ENCODE data around the gene ELAVL2. TPM values are rescaled to one million over a fixed set of nuclear protein-coding genes. Genes with fewer than 3 reads are reported as not detected.
"Not testable (repeated sequence)": the region's sequence is repeated elsewhere in the genome, so short reads cannot be mapped to it uniquely, and the experiment has no call there.

ELAVL2 gene
- total RNA-seq, 1 experiment from 2014 or later, result 35.9 TPM

DNA sequence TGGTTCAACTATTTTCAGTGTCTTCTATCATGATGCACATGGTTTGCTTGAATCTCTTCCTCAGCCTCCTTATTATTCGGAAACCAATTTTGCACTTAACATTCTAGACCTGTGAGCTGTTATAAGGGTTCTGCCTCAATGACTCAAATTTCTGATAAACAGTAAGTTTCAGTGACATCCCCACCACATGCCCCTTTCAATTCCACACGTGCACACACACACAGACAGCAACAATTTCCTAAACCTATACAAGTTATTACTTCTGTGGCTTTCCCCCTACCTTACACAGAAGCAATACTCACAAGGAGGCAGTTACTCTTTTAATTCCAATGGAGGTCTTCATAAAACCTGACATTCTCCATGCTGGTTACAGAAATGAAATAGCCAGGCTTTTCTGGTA, 102.4 kb downstream of the ELAVL2 start (continued):
- TF ChIP-seq, protein P1, sequence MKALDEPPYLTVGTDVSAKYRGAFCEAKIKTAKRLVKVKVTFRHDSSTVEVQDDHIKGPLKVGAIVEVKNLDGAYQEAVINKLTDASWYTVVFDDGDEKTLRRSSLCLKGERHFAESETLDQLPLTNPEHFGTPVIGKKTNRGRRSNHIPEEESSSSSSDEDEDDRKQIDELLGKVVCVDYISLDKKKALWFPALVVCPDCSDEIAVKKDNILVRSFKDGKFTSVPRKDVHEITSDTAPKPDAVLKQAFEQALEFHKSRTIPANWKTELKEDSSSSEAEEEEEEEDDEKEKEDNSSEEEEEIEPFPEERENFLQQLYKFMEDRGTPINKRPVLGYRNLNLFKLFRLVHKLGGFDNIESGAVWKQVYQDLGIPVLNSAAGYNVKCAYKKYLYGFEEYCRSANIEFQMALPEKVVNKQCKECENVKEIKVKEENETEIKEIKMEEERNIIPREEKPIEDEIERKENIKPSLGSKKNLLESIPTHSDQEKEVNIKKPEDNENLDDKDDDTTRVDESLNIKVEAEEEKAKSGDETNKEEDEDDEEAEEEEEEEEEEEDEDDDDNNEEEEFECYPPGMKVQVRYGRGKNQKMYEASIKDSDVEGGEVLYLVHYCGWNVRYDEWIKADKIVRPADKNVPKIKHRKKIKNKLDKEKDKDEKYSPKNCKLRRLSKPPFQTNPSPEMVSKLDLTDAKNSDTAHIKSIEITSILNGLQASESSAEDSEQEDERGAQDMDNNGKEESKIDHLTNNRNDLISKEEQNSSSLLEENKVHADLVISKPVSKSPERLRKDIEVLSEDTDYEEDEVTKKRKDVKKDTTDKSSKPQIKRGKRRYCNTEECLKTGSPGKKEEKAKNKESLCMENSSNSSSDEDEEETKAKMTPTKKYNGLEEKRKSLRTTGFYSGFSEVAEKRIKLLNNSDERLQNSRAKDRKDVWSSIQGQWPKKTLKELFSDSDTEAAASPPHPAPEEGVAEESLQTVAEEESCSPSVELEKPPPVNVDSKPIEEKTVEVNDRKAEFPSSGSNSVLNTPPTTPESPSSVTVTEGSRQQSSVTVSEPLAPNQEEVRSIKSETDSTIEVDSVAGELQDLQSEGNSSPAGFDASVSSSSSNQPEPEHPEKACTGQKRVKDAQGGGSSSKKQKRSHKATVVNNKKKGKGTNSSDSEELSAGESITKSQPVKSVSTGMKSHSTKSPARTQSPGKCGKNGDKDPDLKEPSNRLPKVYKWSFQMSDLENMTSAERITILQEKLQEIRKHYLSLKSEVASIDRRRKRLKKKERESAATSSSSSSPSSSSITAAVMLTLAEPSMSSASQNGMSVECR (CRISPR knock-in tag; IDR thresholded peaks at IDR 0.05; ENCODE audit: borderline replicate concordance), result no peak
- no peak for TF ChIP-seq ZNF219 (CRISPR knock-in tag; IDR thresholded peaks at IDR 0.05; ENCODE audit: borderline replicate concordance)
- TF ChIP-seq, protein P2, sequence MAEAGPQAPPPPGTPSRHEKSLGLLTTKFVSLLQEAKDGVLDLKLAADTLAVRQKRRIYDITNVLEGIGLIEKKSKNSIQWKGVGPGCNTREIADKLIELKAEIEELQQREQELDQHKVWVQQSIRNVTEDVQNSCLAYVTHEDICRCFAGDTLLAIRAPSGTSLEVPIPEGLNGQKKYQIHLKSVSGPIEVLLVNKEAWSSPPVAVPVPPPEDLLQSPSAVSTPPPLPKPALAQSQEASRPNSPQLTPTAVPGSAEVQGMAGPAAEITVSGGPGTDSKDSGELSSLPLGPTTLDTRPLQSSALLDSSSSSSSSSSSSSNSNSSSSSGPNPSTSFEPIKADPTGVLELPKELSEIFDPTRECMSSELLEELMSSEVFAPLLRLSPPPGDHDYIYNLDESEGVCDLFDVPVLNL (CRISPR knock-in tag; IDR thresholded peaks at IDR 0.05; ENCODE audit: borderline replicate concordance, low read depth), result no peak
- no peak for TF ChIP-seq ZNF423 (CRISPR knock-in tag; IDR thresholded peaks at IDR 0.05)
- TF ChIP-seq, protein P3, sequence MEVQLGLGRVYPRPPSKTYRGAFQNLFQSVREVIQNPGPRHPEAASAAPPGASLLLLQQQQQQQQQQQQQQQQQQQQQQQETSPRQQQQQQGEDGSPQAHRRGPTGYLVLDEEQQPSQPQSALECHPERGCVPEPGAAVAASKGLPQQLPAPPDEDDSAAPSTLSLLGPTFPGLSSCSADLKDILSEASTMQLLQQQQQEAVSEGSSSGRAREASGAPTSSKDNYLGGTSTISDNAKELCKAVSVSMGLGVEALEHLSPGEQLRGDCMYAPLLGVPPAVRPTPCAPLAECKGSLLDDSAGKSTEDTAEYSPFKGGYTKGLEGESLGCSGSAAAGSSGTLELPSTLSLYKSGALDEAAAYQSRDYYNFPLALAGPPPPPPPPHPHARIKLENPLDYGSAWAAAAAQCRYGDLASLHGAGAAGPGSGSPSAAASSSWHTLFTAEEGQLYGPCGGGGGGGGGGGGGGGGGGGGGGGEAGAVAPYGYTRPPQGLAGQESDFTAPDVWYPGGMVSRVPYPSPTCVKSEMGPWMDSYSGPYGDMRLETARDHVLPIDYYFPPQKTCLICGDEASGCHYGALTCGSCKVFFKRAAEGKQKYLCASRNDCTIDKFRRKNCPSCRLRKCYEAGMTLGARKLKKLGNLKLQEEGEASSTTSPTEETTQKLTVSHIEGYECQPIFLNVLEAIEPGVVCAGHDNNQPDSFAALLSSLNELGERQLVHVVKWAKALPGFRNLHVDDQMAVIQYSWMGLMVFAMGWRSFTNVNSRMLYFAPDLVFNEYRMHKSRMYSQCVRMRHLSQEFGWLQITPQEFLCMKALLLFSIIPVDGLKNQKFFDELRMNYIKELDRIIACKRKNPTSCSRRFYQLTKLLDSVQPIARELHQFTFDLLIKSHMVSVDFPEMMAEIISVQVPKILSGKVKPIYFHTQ (CRISPR knock-in tag; IDR thresholded peaks at IDR 0.05), result no peak
- TF ChIP-seq, protein P4, sequence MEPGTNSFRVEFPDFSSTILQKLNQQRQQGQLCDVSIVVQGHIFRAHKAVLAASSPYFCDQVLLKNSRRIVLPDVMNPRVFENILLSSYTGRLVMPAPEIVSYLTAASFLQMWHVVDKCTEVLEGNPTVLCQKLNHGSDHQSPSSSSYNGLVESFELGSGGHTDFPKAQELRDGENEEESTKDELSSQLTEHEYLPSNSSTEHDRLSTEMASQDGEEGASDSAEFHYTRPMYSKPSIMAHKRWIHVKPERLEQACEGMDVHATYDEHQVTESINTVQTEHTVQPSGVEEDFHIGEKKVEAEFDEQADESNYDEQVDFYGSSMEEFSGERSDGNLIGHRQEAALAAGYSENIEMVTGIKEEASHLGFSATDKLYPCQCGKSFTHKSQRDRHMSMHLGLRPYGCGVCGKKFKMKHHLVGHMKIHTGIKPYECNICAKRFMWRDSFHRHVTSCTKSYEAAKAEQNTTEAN (CRISPR knock-in tag; IDR thresholded peaks at IDR 0.05), result no peak
- TF ChIP-seq, protein P5, sequence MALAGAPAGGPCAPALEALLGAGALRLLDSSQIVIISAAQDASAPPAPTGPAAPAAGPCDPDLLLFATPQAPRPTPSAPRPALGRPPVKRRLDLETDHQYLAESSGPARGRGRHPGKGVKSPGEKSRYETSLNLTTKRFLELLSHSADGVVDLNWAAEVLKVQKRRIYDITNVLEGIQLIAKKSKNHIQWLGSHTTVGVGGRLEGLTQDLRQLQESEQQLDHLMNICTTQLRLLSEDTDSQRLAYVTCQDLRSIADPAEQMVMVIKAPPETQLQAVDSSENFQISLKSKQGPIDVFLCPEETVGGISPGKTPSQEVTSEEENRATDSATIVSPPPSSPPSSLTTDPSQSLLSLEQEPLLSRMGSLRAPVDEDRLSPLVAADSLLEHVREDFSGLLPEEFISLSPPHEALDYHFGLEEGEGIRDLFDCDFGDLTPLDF (CRISPR knock-in tag; IDR thresholded peaks at IDR 0.05), result no peak
- no peak for TF ChIP-seq TEAD1 (CRISPR knock-in tag; IDR thresholded peaks at IDR 0.05)
- TF ChIP-seq, protein P6, sequence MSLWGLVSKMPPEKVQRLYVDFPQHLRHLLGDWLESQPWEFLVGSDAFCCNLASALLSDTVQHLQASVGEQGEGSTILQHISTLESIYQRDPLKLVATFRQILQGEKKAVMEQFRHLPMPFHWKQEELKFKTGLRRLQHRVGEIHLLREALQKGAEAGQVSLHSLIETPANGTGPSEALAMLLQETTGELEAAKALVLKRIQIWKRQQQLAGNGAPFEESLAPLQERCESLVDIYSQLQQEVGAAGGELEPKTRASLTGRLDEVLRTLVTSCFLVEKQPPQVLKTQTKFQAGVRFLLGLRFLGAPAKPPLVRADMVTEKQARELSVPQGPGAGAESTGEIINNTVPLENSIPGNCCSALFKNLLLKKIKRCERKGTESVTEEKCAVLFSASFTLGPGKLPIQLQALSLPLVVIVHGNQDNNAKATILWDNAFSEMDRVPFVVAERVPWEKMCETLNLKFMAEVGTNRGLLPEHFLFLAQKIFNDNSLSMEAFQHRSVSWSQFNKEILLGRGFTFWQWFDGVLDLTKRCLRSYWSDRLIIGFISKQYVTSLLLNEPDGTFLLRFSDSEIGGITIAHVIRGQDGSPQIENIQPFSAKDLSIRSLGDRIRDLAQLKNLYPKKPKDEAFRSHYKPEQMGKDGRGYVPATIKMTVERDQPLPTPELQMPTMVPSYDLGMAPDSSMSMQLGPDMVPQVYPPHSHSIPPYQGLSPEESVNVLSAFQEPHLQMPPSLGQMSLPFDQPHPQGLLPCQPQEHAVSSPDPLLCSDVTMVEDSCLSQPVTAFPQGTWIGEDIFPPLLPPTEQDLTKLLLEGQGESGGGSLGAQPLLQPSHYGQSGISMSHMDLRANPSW (CRISPR knock-in tag; conservative IDR thresholded peaks at IDR 0.05; ENCODE audit: low read depth), result no peak
- no peak for TF ChIP-seq GRHL2 (CRISPR knock-in tag; IDR thresholded peaks at IDR 0.05; ENCODE audit: insufficient replicate concordance, severe bottlenecking)
- TF ChIP-seq ZNF396 (CRISPR knock-in tag; IDR thresholded peaks at IDR 0.05; ENCODE audit: borderline replicate concordance), result no peak

DNA sequence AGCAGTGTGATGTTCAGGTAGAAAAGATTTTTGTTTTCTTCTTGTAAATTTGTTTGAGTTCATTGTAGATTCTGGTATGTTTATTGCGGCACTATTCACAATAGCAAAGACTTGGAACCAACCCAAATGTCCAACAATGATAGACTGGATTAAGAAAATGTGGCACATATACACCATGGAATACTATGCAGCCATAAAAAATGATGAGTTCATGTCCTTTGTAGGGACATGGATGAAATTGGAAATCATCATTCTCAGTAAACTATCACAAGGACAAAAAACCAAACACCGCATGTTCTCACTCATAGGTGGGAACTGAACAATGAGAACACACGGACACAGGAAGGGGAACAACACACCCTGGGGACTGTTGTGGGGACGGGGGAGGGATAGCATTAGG, 103.0 kb downstream of the ELAVL2 start:
- CTCF ChIA-PET; H3K9me3 Mint-ChIP-seq; ATAC-seq; POLR2A ChIA-PET; H3K27me3 Mint-ChIP-seq (ENCODE audit: low read depth); H3K36me3 Mint-ChIP-seq; H3K4me3 Mint-ChIP-seq; DNase-seq (ENCODE audit: low spot score); H3K27ac Mint-ChIP-seq: not testable (repeated sequence)
- H3K4me1 Mint-ChIP-seq, result peaks cover 81% of the 10 kb centered on the region
